Kidney (tissue), 14 donors: ENCODE results near the gene NSUN2. TPM values are rescaled to one million over a fixed set of nuclear protein-coding genes. Genes with fewer than 3 reads are reported as not detected.

Experiments used
- DNase-seq, 5 donors: peaks; one replicate each; pipeline ENCODE4 v3.0.0-alpha.2; 2013 to 2020
- FAIRE-seq: peaks from 2 replicates; lab custom pipeline; 2012; peaks lifted over from hg19 to GRCh38; lab: Jason Lieb, UNC
- H3K27ac ChIP-seq, 2 donors: one replicate each; pipeline ENCODE4 v1.7.0; 2013; ENCODE audit warnings: low read depth in 2 of 2, low read length in 2 of 2, inconsistent platforms in 1 of 2
- H3K27me3 ChIP-seq: one replicate; pipeline ENCODE4 v1.7.1; 2013; ENCODE audit warnings: low read length, inconsistent platforms; ENCODE audit not compliant: control insufficient read depth, insufficient read depth
- H3K36me3 ChIP-seq, 3 donors: one replicate each; pipeline versions ENCODE4 v1.7.0 to v1.7.1; 2013; ENCODE audit warnings: low read length in 3 of 3, control low read depth in 1 of 3, inconsistent platforms in 1 of 3; ENCODE audit not compliant: insufficient read depth in 3 of 3, control insufficient read depth in 2 of 3
- H3K4me1 ChIP-seq, 3 donors: one replicate each; pipeline versions ENCODE4 v1.7.0 to v1.7.1; 2013; ENCODE audit warnings: low read length in 3 of 3, inconsistent platforms in 1 of 3, low read depth in 1 of 3; ENCODE audit not compliant: control insufficient read depth in 2 of 3, insufficient read depth in 2 of 3
- H3K4me3 ChIP-seq, 3 donors: one replicate each; pipeline versions ENCODE4 v1.7.0 to v1.8.1; 2013; ENCODE audit warnings: low read length in 3 of 3, control low read depth in 1 of 3, inconsistent platforms in 1 of 3
- H3K9ac ChIP-seq, 3 donors: one replicate each; pipeline versions ENCODE4 v1.7.0 to v1.7.1; 2013; ENCODE audit warnings: low read length in 3 of 3, control low read depth in 1 of 3, inconsistent platforms in 1 of 3
- H3K9me3 ChIP-seq, 3 donors: one replicate each; pipeline versions ENCODE4 v1.7.0 to v1.7.1; 2013; ENCODE audit warnings: low read length in 3 of 3, control low read depth in 1 of 3, inconsistent platforms in 1 of 3; ENCODE audit not compliant: control insufficient read depth in 2 of 3, insufficient read depth in 1 of 3
- intact Hi-C: fragments of 100-400 bp; cut with DNase I; formaldehyde crosslinking; loops from one replicate; pipeline ENCODE4 v1.11.1; 2022
- polyA plus RNA-seq: library from polyadenylated mRNA; stranded (reverse); fragments of 350-450 nt; fragmentation: Illumina TruSeq; extraction: RNeasy Lipid Tissue Mini Kit (QIAGEN cat#74804); gene quantifications from one replicate; pipeline ENCODE4 v1.2.3, GENCODE V29; 2014; ENCODE audit warnings: low read depth, low replicate concordance; ENCODE audit not compliant: insufficient read depth
- total RNA-seq: library from RNA; stranded (reverse); fragmentation: NEBNext Ultra II Directional; extraction: Animal tissue kit (Norgen Biotek cat#: 25700); gene quantifications from one replicate; pipeline ENCODE4 v1.2.1, GENCODE V29; 2021
- TF ChIP-seq, protein P1 (sequence below): IDR thresholded peaks from 3 replicates; pipeline ENCODE4 v1.5.1; 2012; ENCODE audit warnings: mild to moderate bottlenecking, moderate library complexity, borderline replicate concordance; ENCODE audit not compliant: insufficient read depth; ENCODE audit errors: extremely low read depth
- donor health status: control.
- donor health status: control.
- donor health status: control.
- donor health status: control.
- donor health status: control.
- donor health status: DM: yes; HTN: yes; CAD: no.
- donor health status: Normal renal cell carcinoma (clear cell type).

Gene NSUN2
- total and polyA plus RNA-seq, 2 donors from 2014 or later, result 16.9 to 48.9 TPM

DNA sequence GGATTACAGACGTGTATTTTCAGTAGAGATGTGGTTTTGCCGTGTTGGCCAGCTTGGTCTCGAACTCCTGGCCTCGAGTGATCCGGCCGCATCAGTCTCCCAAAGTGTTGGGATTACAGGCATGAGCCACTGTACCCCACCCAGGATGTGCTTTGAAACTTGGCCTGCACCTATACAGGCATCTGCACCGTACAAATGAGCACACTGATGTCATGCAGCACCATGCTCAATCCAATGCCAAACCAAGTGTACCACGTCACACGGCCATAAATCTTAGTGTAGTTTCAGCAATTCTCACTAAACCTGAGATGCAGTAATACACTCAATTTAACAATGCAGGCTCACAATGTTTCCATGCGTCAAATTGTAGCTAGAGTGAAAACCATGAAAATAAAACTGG, 6.3 kb downstream of the NSUN2 start:
- no peak for FAIRE-seq
- Histone ChIP-seq H3K36me3 (peaks cover 7 to 42% (median 21%) of the 10 kb centered on the region in 3 donors), H3K9ac (no peak overlapping the region), H3K27me3 (no peaks in the 10 kb centered on the region), H3K9me3 (no peaks in the 10 kb centered on the region), H3K4me1 (peaks cover 0 to 2% (median 1%) of the 10 kb centered on the region in 3 donors), H3K4me3 (no peak overlapping the region), H3K27ac (no peak overlapping the region)
- TF ChIP-seq, protein P1, sequence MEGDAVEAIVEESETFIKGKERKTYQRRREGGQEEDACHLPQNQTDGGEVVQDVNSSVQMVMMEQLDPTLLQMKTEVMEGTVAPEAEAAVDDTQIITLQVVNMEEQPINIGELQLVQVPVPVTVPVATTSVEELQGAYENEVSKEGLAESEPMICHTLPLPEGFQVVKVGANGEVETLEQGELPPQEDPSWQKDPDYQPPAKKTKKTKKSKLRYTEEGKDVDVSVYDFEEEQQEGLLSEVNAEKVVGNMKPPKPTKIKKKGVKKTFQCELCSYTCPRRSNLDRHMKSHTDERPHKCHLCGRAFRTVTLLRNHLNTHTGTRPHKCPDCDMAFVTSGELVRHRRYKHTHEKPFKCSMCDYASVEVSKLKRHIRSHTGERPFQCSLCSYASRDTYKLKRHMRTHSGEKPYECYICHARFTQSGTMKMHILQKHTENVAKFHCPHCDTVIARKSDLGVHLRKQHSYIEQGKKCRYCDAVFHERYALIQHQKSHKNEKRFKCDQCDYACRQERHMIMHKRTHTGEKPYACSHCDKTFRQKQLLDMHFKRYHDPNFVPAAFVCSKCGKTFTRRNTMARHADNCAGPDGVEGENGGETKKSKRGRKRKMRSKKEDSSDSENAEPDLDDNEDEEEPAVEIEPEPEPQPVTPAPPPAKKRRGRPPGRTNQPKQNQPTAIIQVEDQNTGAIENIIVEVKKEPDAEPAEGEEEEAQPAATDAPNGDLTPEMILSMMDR, result no peak
- intact Hi-C loops, result no loop called here
- DNase-seq, result no peak

DNA sequence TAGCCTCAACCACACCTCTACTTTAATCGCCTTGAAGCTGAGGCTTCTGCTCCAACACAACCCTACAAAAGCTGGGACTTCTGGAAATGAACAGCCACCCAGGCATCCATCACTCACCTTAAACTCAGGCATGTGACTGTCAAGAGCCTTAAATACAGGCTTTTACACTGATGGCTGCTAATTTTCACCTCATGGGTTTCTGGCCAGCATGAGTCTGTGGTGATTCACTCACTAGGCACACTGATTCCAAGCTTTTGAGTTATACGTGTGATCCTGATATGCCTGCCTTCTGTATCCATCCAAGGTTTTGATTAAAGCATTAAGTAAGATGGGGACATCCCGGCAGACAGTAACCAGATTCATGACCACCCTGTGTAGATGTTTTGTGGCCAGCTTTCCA, 8.9 kb downstream of the NSUN2 start:
- FAIRE-seq, result no peak
- Histone ChIP-seq H3K4me1 (no peaks in the 10 kb centered on the region), H3K9ac (no peak overlapping the region), H3K27me3 (no peaks in the 10 kb centered on the region), H3K36me3 (peaks cover 13 to 47% (median 34%) of the 10 kb centered on the region in 3 donors), H3K4me3 (no peak overlapping the region), H3K27ac (no peak overlapping the region), H3K9me3 (no peaks in the 10 kb centered on the region)
- intact Hi-C loops, result no loop called here
- TF ChIP-seq, protein P1, result no peak
- DNase-seq, result no peak

DNA sequence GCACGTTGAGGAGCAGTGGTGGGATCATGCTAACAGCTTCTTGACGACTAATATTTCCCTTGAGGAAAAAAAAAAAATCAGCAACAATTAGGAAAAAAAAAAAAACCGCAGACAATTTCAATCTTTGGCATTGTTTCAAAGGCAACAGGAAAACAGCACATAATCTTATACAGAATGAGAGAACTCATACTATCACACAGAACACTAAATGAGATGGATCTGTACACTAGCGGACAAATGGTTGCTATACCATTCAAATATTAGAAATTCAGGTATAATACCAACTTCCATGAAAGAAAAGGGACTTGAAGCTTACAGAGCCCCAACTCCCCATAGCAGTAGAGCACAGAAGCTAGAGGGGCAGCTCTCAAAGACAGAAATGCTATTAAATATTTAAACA, 9.6 kb downstream of the NSUN2 start:
- Histone ChIP-seq H3K9me3 (no peaks in the 10 kb centered on the region), H3K4me3 (no peak overlapping the region), H3K9ac (no peak overlapping the region), H3K27ac (no peak overlapping the region), H3K36me3 (peaks cover 13 to 41% (median 34%) of the 10 kb centered on the region in 3 donors), H3K4me1 (no peaks in the 10 kb centered on the region), H3K27me3 (no peaks in the 10 kb centered on the region)
- intact Hi-C loops, result no loop called here
- TF ChIP-seq, protein P1, result no peak
- FAIRE-seq (no peak), DNase-seq (no peak)

DNA sequence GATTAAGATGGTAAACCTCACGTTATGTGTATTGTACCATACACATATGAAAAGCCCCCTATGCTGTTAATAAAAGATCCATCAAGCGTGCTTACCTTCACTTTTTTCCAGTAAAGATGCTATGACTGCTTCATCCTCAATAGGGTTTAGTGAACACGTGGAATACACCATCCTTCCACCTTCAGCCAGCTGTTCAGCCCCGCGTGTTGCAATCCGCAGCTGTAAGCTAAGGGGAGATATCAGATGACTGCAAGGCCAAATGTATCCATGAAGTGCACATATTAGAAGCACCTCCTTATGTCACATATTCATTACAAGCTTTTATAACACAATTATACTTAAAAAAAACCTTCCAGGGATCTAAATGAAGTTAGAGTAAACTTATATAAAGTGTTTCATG, 16.2 kb downstream of the NSUN2 start:
- no peak overlapping the region for H3K27ac ChIP-seq
- H3K36me3 ChIP-seq, result peaks cover 10 to 69% (median 38%) of the 10 kb centered on the region in 3 donors
- H3K4me1 ChIP-seq, result peaks cover 0 to 3% (median 2%) of the 10 kb centered on the region in 3 donors
- H3K4me3 ChIP-seq, result no peak overlapping the region
- no peaks in the 10 kb centered on the region for H3K27me3 ChIP-seq
- DNase-seq, result no peak
- TF ChIP-seq, protein P1, result no peak
- no peak for FAIRE-seq
- H3K9me3 ChIP-seq, result no peaks in the 10 kb centered on the region
- H3K9ac ChIP-seq, result no peak overlapping the region
- intact Hi-C loops, result no loop called here
